CD4-positive, alpha-beta T cell (primary cell): ENCODE measurements around the gene FCER2. TPM values are rescaled to one million over a fixed set of nuclear protein-coding genes. Genes with fewer than 3 reads are reported as not detected.

Source experiments
- ATAC-seq: fragments of 200-7000 bp; cut with Tn5 transposase; one replicate; pipeline ENCODE4 v1.10.0; 2022; ENCODE audit warnings: mild to moderate bottlenecking; ENCODE audit not compliant: poor library complexity
- CTCF ChIA-PET: fragments of 350-600 bp; sonication (Branson Sonifier 250); formaldehyde crosslinking; loops from one replicate; lab custom pipeline; 2021; ENCODE audit warnings: antibody characterized with exemption, inconsistent platforms; lab: Charles Lee
- POLR2A ChIA-PET: fragments of 350-600 bp; sonication (Branson Sonifier 250); formaldehyde crosslinking; loops from one replicate; lab custom pipeline; 2021; ENCODE audit warnings: antibody characterized with exemption, inconsistent platforms; lab: Charles Lee
- DNase-seq, 14 experiments: peaks; one replicate each; pipeline ENCODE4 v3.0.0-alpha.2; 2013 to 2020; ENCODE audit warnings: mixed read lengths in 2 of 14
- H3K27ac ChIP-seq, 2 donors: one replicate each; pipeline versions ENCODE4 v1.5.1 to v1.7.0; 2013; ENCODE audit warnings: low read length in 2 of 2, low read depth in 1 of 2, mild to moderate bottlenecking in 1 of 2
- H3K27me3 ChIP-seq, 2 experiments: 1 replicate in 1 of 2; 2 replicates in 1 of 2; pipeline versions ENCODE4 v1.6.1 to v1.7.0; 2013; ENCODE audit warnings: low read length in 2 of 2, control low read depth in 1 of 2, mild to moderate bottlenecking in 1 of 2, moderate library complexity in 1 of 2; ENCODE audit not compliant: insufficient read depth in 2 of 2, control insufficient read depth in 1 of 2
- H3K36me3 ChIP-seq: one replicate; pipeline ENCODE4 v1.6.1; 2013; ENCODE audit warnings: low read length, control low read depth; ENCODE audit not compliant: insufficient read depth
- H3K4me1 ChIP-seq: one replicate; pipeline ENCODE4 v1.6.1; 2013; ENCODE audit warnings: low read length, control low read depth; ENCODE audit not compliant: insufficient read depth
- H3K4me3 ChIP-seq: one replicate; pipeline ENCODE4 v1.5.1; 2013; ENCODE audit warnings: mild to moderate bottlenecking, low read length, moderate library complexity
- H3K9me3 ChIP-seq, 2 experiments: 1 replicate in 1 of 2; 2 replicates in 1 of 2; pipeline versions ENCODE4 v1.6.1 to v1.7.0; 2013; ENCODE audit warnings: low read length in 2 of 2, mild to moderate bottlenecking in 2 of 2, control low read depth in 1 of 2, moderate library complexity in 1 of 2; ENCODE audit not compliant: control insufficient read depth in 1 of 2, insufficient read depth in 1 of 2
- H3K27ac Mint-ChIP-seq: one replicate; pipeline ENCODE4 v1.8.0; 2020; ENCODE audit warnings: mixed read lengths
- H3K27me3 Mint-ChIP-seq: one replicate; pipeline ENCODE4 v1.8.0; 2021; ENCODE audit warnings: mixed read lengths
- H3K36me3 Mint-ChIP-seq: one replicate; pipeline ENCODE4 v1.8.0; 2021; ENCODE audit warnings: low read depth, mixed read lengths
- H3K4me1 Mint-ChIP-seq: one replicate; pipeline ENCODE4 v1.8.0; 2021; ENCODE audit warnings: low read depth, mixed read lengths
- H3K4me3 Mint-ChIP-seq: one replicate; pipeline ENCODE4 v1.8.0; 2020; ENCODE audit warnings: mild to moderate bottlenecking, mixed read lengths
- H3K9me3 Mint-ChIP-seq: one replicate; pipeline ENCODE4 v1.8.0; 2020; ENCODE audit warnings: mixed read lengths
- intact Hi-C, 2 experiments: fragments of 100-400 bp; cut with DNase I in 1 of 2; cut with micrococcal nuclease in 1 of 2; formaldehyde crosslinking; loops; one replicate each; pipeline versions ENCODE4 v1.15.1 to v1.9.0; 2023 to 2025; cut with DNase I, micrococcal nuclease
- total RNA-seq, 174 experiments: library from RNA in 2 of 174; stranded (reverse) in 2 of 174; gene quantifications; one replicate each; pipeline ENCODE4 v1.2.3 and lab custom pipeline; 2021 to 2026
- TF ChIP-seq, protein P1 (sequence below): fragments of 200-600 bp; IDR thresholded peaks from one replicate; pipeline ENCODE4 v1.8.0; 2022; ENCODE audit warnings: antibody characterized with exemption, mild to moderate bottlenecking

Gene FCER2
- total RNA-seq, 2 experiments from 2014 or later = not detected

DNA sequence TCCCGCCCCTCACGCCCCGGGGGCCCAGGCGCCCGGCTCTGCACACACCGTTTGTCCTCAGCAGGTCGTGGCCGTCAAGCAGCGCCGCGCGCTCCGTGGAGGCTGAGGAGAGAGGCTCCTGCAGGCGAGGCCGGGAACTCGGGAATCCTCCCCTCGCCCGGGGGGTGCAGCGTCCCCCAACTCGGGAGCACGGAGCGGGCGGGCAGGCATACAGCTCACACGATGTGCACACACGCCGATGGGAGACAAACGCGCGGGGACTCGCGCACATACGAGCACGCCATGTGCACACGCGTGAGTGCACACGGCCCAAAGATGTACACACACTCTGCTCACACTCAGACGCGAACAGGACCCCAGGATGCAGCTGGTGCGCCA lies 29.3 kb upstream of the FCER2 start:
- TF ChIP-seq, protein P1, sequence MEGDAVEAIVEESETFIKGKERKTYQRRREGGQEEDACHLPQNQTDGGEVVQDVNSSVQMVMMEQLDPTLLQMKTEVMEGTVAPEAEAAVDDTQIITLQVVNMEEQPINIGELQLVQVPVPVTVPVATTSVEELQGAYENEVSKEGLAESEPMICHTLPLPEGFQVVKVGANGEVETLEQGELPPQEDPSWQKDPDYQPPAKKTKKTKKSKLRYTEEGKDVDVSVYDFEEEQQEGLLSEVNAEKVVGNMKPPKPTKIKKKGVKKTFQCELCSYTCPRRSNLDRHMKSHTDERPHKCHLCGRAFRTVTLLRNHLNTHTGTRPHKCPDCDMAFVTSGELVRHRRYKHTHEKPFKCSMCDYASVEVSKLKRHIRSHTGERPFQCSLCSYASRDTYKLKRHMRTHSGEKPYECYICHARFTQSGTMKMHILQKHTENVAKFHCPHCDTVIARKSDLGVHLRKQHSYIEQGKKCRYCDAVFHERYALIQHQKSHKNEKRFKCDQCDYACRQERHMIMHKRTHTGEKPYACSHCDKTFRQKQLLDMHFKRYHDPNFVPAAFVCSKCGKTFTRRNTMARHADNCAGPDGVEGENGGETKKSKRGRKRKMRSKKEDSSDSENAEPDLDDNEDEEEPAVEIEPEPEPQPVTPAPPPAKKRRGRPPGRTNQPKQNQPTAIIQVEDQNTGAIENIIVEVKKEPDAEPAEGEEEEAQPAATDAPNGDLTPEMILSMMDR = no peak
- H3K27me3 Mint-ChIP-seq = peaks cover 62% of the 10 kb centered on the region
- intact Hi-C loops = no loop called here
- no peak overlapping the region for H3K4me3 ChIP-seq
- H3K9me3 Mint-ChIP-seq = no peaks in the 10 kb centered on the region
- peaks cover 0 to 28% of the 10 kb centered on the region in 2 experiments for H3K9me3 ChIP-seq
- DNase-seq (no peak), ATAC-seq (no peak)
- peaks cover 14% of the 10 kb centered on the region for H3K4me1 Mint-ChIP-seq
- no peak overlapping the region for H3K27ac Mint-ChIP-seq
- H3K27me3 ChIP-seq = peaks cover 28 to 44% of the 10 kb centered on the region in 2 experiments
- ChIA-PET CTCF (no interaction called here), POLR2A (no interaction called here)
- no peak overlapping the region for H3K27ac ChIP-seq
- H3K36me3 ChIP-seq = no peaks in the 10 kb centered on the region
- no peaks in the 10 kb centered on the region for H3K36me3 Mint-ChIP-seq
- no peak overlapping the region for H3K4me3 Mint-ChIP-seq
- peaks cover 19% of the 10 kb centered on the region for H3K4me1 ChIP-seq

DNA sequence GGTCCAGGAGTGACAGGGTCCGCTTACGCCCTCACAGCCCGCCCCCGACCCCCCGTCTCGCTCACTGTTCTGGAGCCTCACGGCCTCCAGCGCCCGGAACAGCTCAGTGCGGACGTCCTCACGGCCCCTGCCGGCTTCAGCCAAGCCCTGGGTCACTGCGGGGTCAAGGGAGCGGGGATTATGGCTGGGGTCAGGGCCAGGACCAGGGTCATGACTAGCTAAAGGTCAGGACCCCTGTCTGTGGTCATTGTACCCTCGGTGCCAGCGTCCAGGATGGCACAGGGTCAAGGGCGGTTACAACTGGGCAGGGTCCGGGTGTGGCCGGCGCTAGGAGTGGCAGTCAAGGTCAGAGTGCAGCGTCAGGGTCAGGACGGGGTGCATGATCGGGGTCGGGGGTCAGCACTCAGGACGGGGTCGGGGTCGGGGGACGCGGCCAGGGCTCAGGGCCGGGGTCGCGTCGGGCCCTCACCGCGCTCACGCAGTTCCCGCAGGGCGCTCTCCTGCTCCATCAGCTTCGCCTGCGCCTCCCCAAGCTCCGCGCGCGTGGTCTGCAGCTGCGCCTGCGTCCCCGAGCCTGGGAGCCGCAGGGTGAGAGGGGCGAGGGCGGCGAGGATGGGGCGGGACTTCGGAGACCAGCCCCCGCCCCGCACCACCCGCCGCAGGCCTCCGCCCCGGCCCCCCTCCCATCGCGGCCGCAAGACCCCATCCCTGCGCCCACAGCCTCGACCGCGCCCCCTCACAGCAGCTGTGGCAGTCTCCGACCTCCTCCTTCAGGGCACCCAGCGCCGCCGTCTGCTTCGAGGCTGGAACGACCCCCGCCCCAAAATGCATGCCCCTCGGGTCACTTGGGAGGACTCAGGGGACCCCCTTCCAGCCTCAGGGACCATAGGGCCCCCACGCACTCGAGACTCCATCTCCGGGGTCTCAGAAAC lies 28.6 kb upstream of the FCER2 start:
- H3K4me1 Mint-ChIP-seq = peaks cover 14% of the 10 kb centered on the region
- H3K36me3 Mint-ChIP-seq = no peaks in the 10 kb centered on the region
- ChIA-PET POLR2A (no interaction called here), CTCF (no interaction called here)
- Histone ChIP-seq H3K36me3 (no peaks in the 10 kb centered on the region), H3K27ac (no peak overlapping the region), H3K4me1 (peaks cover 19% of the 10 kb centered on the region), H3K4me3 (peak overlapping the region; percentile 7), H3K9me3 (peaks cover 0 to 28% of the 10 kb centered on the region in 2 experiments), H3K27me3 (peaks cover 28 to 44% of the 10 kb centered on the region in 2 experiments)
- DNase-seq = no peak
- TF ChIP-seq, protein P1 = no peak
- peaks cover 58% of the 10 kb centered on the region for H3K27me3 Mint-ChIP-seq
- intact Hi-C loops = no loop called here
- H3K27ac Mint-ChIP-seq = no peak overlapping the region
- ATAC-seq = no peak
- H3K4me3 Mint-ChIP-seq = no peak overlapping the region
- H3K9me3 Mint-ChIP-seq = no peaks in the 10 kb centered on the region

DNA sequence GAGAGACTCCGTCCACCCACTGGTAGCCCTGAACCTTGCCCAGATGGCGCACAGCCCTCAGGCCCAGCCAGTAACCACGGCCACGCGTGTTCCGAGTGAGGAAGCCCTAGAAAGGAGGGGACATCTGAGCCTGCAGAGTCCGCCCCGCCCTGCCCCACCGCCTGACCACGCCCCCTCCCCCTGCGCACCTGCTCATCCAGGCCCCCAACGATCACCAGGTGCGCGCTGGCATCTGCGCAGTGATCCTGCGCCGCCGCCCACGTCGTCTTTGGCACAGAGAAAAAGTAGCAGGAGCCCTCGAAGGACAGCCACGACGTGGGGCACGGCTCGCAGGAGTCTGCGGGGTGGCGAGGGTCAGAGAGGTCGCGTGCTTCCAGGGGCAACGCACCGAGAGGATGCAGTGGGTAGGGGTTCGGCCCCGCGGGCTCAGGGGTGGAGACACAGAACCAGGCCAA lies 27.9 kb upstream of the FCER2 start:
- H3K4me3 Mint-ChIP-seq = peak overlapping the region; percentile 4
- intact Hi-C loops = no loop called here
- H3K4me1 Mint-ChIP-seq = peaks cover 14% of the 10 kb centered on the region
- no peaks in the 10 kb centered on the region for H3K36me3 Mint-ChIP-seq
- Histone ChIP-seq H3K27ac (no peak overlapping the region), H3K36me3 (no peaks in the 10 kb centered on the region), H3K4me3 (peak overlapping the region; percentile 7), H3K9me3 (peaks cover 0 to 28% of the 10 kb centered on the region in 2 experiments), H3K27me3 (peaks cover 28 to 44% of the 10 kb centered on the region in 2 experiments), H3K4me1 (peaks cover 19% of the 10 kb centered on the region)
- TF ChIP-seq, protein P1 = no peak
- ATAC-seq = peak; percentile 24
- H3K27ac Mint-ChIP-seq = no peak overlapping the region
- ChIA-PET POLR2A (no interaction called here), CTCF (no interaction called here)
- no peaks in the 10 kb centered on the region for H3K9me3 Mint-ChIP-seq
- DNase-seq = peak in 3 of 14 experiments; percentile 27 to 36 (median 32)
- H3K27me3 Mint-ChIP-seq = peaks cover 55% of the 10 kb centered on the region
